ENCODE measurements around the gene MYL3.

DNA sequence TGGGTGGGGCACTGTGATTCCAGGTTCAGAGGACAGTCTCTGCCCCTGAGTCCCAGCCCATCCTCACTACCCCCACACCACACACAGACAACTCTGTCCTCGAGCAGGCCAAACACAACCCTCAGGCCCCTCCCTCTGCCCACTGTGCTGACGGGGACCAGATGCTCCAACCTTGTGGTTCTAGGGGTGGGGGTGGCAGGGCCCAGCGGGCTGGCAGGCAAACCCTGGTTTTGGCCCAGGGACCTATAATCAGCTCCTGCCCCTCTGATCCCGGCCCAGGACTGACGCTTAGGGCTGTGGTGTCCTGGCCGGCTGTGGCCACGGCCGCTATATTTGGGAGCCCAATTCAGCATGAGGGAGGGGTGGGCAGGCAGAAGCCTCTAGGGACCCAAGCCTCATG, 5.0 kb upstream of the MYL3 start:
- no peak for TF ChIP-seq EP300 (IDR thresholded peaks at IDR 0.05)
- TF ChIP-seq, protein P1, sequence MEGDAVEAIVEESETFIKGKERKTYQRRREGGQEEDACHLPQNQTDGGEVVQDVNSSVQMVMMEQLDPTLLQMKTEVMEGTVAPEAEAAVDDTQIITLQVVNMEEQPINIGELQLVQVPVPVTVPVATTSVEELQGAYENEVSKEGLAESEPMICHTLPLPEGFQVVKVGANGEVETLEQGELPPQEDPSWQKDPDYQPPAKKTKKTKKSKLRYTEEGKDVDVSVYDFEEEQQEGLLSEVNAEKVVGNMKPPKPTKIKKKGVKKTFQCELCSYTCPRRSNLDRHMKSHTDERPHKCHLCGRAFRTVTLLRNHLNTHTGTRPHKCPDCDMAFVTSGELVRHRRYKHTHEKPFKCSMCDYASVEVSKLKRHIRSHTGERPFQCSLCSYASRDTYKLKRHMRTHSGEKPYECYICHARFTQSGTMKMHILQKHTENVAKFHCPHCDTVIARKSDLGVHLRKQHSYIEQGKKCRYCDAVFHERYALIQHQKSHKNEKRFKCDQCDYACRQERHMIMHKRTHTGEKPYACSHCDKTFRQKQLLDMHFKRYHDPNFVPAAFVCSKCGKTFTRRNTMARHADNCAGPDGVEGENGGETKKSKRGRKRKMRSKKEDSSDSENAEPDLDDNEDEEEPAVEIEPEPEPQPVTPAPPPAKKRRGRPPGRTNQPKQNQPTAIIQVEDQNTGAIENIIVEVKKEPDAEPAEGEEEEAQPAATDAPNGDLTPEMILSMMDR (IDR thresholded peaks at IDR 0.05), result no peak
